ENCODE measurements around the gene FOXC2. TPM values are rescaled to one million over a fixed set of nuclear protein-coding genes. Genes with fewer than 3 reads are reported as not detected.
A peak's percentile ranks its signal among the peaks of the same experiment; 100 is the strongest.

Gene FOXC2
- polyA plus RNA-seq, 3 donors: not detected

GRCh38 chr16:86531191-86531545, 35.5 kb upstream of the FOXC2 start:
- no peak overlapping the region for H3K4me3 Mint-ChIP-seq

GRCh38 chr16:86531641-86532525, 34.7 kb upstream of the FOXC2 start:
- 95% methylated on average over 47 of the region's 49 CpGs for WGBS (ENCODE audit: insufficient coverage)
- peak overlapping the region; percentile 4 for H3K9ac ChIP-seq (ENCODE audit: insufficient read depth, low read length, poor library complexity, severe bottlenecking)
- H3K4me3 Mint-ChIP-seq: no peak overlapping the region

More at GRCh38 chr16:86531191-86531545, 35.5 kb upstream of the FOXC2 start:
- H3K4me2 ChIP-seq (replicated peaks; ENCODE audit: extremely low read depth, low read length, poor library complexity, severe bottlenecking): no peak overlapping the region
- H3K4me3 ChIP-seq (replicated peaks in 1 of 3; ENCODE audit: low read depth in 2 of 3, low read length in 3 of 3): no peak overlapping the region
- H4K20me1 ChIP-seq (ENCODE audit: insufficient read depth, low read length): no peaks in the 10 kb centered on the region
- no peak for TF ChIP-seq CTCF (IDR thresholded peaks at IDR 0.05)
- H2AFZ ChIP-seq (ENCODE audit: insufficient read depth, low read depth, low read length, poor library complexity, severe bottlenecking): no peak overlapping the region
- H3K36me3 Mint-ChIP-seq: peaks cover 33 to 62% of the 10 kb centered on the region in 2 donors
- DNase-seq: no peak
- no peaks in the 10 kb centered on the region for H3K27me3 ChIP-seq (ENCODE audit: control insufficient read depth in 2 of 2, insufficient read depth in 2 of 2, low read length in 2 of 2)
- no peaks in the 10 kb centered on the region for H3K4me1 ChIP-seq (ENCODE audit: control insufficient read depth in 1 of 2, insufficient read depth in 2 of 2, low read length in 2 of 2)
- H3K9me3 Mint-ChIP-seq: peaks cover 0 to 5% (median 0%) of the 10 kb centered on the region in 7 donors
- H3K27ac Mint-ChIP-seq: no peak overlapping the region
- intact Hi-C loops (cut with micrococcal nuclease): no loop called here
- H3K27ac ChIP-seq (ENCODE audit: low read depth in 1 of 2, low read length in 2 of 2): no peak overlapping the region
- H3K79me2 ChIP-seq (ENCODE audit: insufficient read depth, low read length): no peaks in the 10 kb centered on the region
- 98% methylated on average over 5 of the region's 7 CpGs for WGBS (ENCODE audit: insufficient coverage)
- peaks cover 17 to 29% of the 10 kb centered on the region in 2 donors for H3K36me3 ChIP-seq (replicated peaks in 1 of 2; ENCODE audit: control insufficient read depth in 1 of 2, insufficient read depth in 2 of 2, low read length in 2 of 2)
- H3K4me1 Mint-ChIP-seq: no peaks in the 10 kb centered on the region
- no peaks in the 10 kb centered on the region for H3K9me3 ChIP-seq (replicated peaks in 1 of 2; ENCODE audit: control insufficient read depth in 1 of 2, insufficient read depth in 1 of 2, low read length in 2 of 2)
- H3K9ac ChIP-seq (ENCODE audit: insufficient read depth, low read length, poor library complexity, severe bottlenecking): no peak overlapping the region
- H3K27me3 Mint-ChIP-seq (ENCODE audit: low read depth in 3 of 3): peaks cover 0 to 1% (median 0%) of the 10 kb centered on the region in 3 donors

More at GRCh38 chr16:86531641-86532525, 34.7 kb upstream of the FOXC2 start:
- H3K4me2 ChIP-seq (replicated peaks; ENCODE audit: extremely low read depth, low read length, poor library complexity, severe bottlenecking): no peak overlapping the region
- no peak for DNase-seq
- H3K27me3 Mint-ChIP-seq (ENCODE audit: low read depth in 3 of 3): no peaks in the 10 kb centered on the region
- H3K27ac Mint-ChIP-seq: no peak overlapping the region
- H3K27me3 ChIP-seq (ENCODE audit: control insufficient read depth in 2 of 2, insufficient read depth in 2 of 2, low read length in 2 of 2): no peaks in the 10 kb centered on the region
- no peaks in the 10 kb centered on the region for H3K79me2 ChIP-seq (ENCODE audit: insufficient read depth, low read length)
- H3K4me1 ChIP-seq (ENCODE audit: control insufficient read depth in 1 of 2, insufficient read depth in 2 of 2, low read length in 2 of 2): no peaks in the 10 kb centered on the region
- no peaks in the 10 kb centered on the region for H3K9me3 ChIP-seq (replicated peaks in 1 of 2; ENCODE audit: control insufficient read depth in 1 of 2, insufficient read depth in 1 of 2, low read length in 2 of 2)
- H3K4me1 Mint-ChIP-seq: no peaks in the 10 kb centered on the region
- H2AFZ ChIP-seq (ENCODE audit: insufficient read depth, low read depth, low read length, poor library complexity, severe bottlenecking): no peak overlapping the region
- peaks cover 40 to 69% of the 10 kb centered on the region in 2 donors for H3K36me3 Mint-ChIP-seq
- peaks cover 17 to 36% of the 10 kb centered on the region in 2 donors for H3K36me3 ChIP-seq (replicated peaks in 1 of 2; ENCODE audit: control insufficient read depth in 1 of 2, insufficient read depth in 2 of 2, low read length in 2 of 2)
- H3K27ac ChIP-seq (ENCODE audit: low read depth in 1 of 2, low read length in 2 of 2): no peak overlapping the region
- TF ChIP-seq CTCF (IDR thresholded peaks at IDR 0.05): no peak
- H3K4me3 ChIP-seq (replicated peaks in 1 of 3; ENCODE audit: low read depth in 2 of 3, low read length in 3 of 3): no peak overlapping the region
- intact Hi-C loops (cut with micrococcal nuclease): no loop called here
- H3K9me3 Mint-ChIP-seq: peaks cover 0 to 2% (median 0%) of the 10 kb centered on the region in 7 donors
- no peaks in the 10 kb centered on the region for H4K20me1 ChIP-seq (ENCODE audit: insufficient read depth, low read length)

Measured in CD14-positive monocyte (primary cell).